ENCODE results near the gene CAPG. TPM values are rescaled to one million over a fixed set of nuclear protein-coding genes. Genes with fewer than 3 reads are reported as not detected.

The CAPG gene
- total and polyA plus RNA-seq, 2 of the 4 experiments (the other 2 are of a cell fraction): 79.9 to 98.3 TPM

DNA sequence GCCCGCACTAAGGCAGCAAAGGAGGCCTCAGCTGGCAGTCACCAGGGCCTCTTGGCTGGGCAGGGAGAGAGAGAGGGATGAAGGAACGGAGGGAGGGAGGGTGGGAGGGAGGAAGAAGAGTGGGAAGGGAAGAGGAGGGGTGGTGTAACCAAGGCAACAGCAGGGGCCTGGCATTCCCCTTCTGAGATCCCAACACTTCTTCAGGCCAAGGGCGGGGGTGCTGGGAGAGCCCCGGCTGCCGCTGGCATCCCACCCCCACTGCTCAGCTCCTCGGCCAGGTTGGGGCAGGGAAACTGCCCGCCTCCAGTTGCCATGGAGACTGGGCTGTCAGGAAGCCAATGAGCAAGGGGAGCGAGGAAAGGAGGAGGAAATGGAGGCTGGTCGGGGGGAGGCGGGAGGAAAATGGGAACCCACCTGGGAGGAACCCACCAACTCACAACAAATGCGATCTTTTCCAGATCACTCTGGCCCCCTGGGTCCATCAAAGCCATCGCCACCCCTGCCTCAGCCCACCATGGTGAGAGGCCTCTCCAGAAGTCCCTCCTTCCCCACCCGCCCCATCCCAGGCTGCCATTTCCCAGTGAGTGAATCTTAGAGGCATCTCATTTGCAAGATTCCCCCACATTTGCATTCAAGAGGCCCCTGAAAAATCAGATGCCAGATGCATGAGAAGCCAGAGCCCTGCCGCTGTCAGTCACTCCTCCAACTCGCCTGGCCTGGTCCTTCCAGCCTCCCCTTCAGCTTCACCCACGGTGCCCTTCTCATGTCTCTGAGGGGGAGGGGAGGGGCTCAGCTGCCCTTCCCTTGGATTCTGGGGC is 20.8 kb upstream of the CAPG start:
- Histone ChIP-seq H3K4ac (ENCODE audit: low read depth, low read length) (peak overlapping the region; percentile 2; the same call in 1 of the 2 replicates), H3K9ac (ENCODE audit: low read depth, low read length) (no peak overlapping the region), H3K14ac (replicated peaks; ENCODE audit: low read depth, low read length) (no peak overlapping the region), H3K27ac (ENCODE audit: insufficient read depth, low read length) (no peak overlapping the region), H3K4me3 (ENCODE audit: insufficient read depth, low read depth, low read length) (no peak overlapping the region), H2AK5ac (ENCODE audit: low read depth, low read length) (peak overlapping the region; percentile 74), H3K27me3 (ENCODE audit: control insufficient read depth, insufficient read depth, low read length) (no peaks in the 10 kb centered on the region), H3K4me1 (ENCODE audit: control insufficient read depth, insufficient read depth, low read length) (peaks cover 16% of the 10 kb centered on the region), H2BK15ac (ENCODE audit: low read depth, low read length) (peak overlapping the region; percentile 60; the same call in 1 of the 3 replicates), H4K20me1 (ENCODE audit: insufficient read depth, low read length) (no peaks in the 10 kb centered on the region), H2BK5ac (ENCODE audit: low read depth, low read length, poor library complexity, severe bottlenecking) (no peak overlapping the region), H3K79me1 (ENCODE audit: low read depth in 1 of 2, low read length in 2 of 2) (no peaks in the 10 kb centered on the region), H4K5ac (ENCODE audit: low read depth, low read length) (no peak overlapping the region; the same call in 1 of the 2 replicates), H2AK9ac (replicated peaks; ENCODE audit: low read depth, low read length, poor library complexity) (no peak overlapping the region), H4K8ac (ENCODE audit: low read depth in 2 of 2, low read length in 2 of 2) (peak overlapping the region in 1 of 2 experiments; percentile 29; a peak in 1 of 4 replicates), H4K91ac (ENCODE audit: insufficient read depth, low read depth, low read length) (peak overlapping the region; percentile 23; the same call in 1 of the 2 replicates), H3K9me3 (ENCODE audit: control insufficient read depth, insufficient read depth, low read length) (no peaks in the 10 kb centered on the region), H2BK120ac (ENCODE audit: low read depth, low read length) (peak overlapping the region; percentile 3; the same call in 1 of the 2 replicates), H3K4me2 (ENCODE audit: low read depth, low read length) (no peak overlapping the region), H2BK20ac (ENCODE audit: low read depth, low read length) (no peak overlapping the region), H3K56ac (ENCODE audit: extremely low read depth, insufficient read depth, low read length) (no peak overlapping the region), H3K9me1 (ENCODE audit: insufficient read depth, low read length) (peaks cover under 1% of the 10 kb centered on the region; the same call in 1 of the 2 replicates), H2AFZ (replicated peaks; ENCODE audit: low read length, poor library complexity) (peak overlapping the region; percentile 34), H3K23ac (ENCODE audit: low read depth, low read length) (no peak overlapping the region), H3K18ac (ENCODE audit: low read depth, low read length) (no peak overlapping the region; the same call in 1 of the 2 replicates), H3K36me3 (ENCODE audit: control insufficient read depth, insufficient read depth, low read length) (no peaks in the 10 kb centered on the region)
- TF ChIP-seq FOS (IDR thresholded peaks at IDR 0.05; ENCODE audit: low read depth, low read length) (no peak), CEBPB (IDR thresholded peaks at IDR 0.05; ENCODE audit: low read depth, low read length) (no peak), RAD21 (IDR thresholded peaks at IDR 0.05; ENCODE audit: low read length) (no peak), NFE2L2 (IDR thresholded peaks at IDR 0.05; ENCODE audit: low read depth, low read length) (no peak), RCOR1 (IDR thresholded peaks at IDR 0.05; ENCODE audit: insufficient replicate concordance, low read length) (no peak), MAFK (IDR thresholded peaks at IDR 0.05; ENCODE audit: low read depth, low read length) (no peak)
- TF ChIP-seq, protein P1, sequence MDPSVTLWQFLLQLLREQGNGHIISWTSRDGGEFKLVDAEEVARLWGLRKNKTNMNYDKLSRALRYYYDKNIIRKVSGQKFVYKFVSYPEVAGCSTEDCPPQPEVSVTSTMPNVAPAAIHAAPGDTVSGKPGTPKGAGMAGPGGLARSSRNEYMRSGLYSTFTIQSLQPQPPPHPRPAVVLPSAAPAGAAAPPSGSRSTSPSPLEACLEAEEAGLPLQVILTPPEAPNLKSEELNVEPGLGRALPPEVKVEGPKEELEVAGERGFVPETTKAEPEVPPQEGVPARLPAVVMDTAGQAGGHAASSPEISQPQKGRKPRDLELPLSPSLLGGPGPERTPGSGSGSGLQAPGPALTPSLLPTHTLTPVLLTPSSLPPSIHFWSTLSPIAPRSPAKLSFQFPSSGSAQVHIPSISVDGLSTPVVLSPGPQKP (IDR thresholded peaks at IDR 0.05; ENCODE audit: borderline replicate concordance, low read depth, low read length): no peak
- ChIA-PET CTCF (no interaction called here), POLR2A (ENCODE audit: unreplicated experiment) (no interaction called here)
- WGBS, 2 experiments (ENCODE audit: extremely low coverage in 2 of 2, insufficient read length in 1 of 2): 52% methylated on average over 2 of the region's 16 CpGs; no CpG with 5 or more reads in 1 of the 2 experiments
- dilution Hi-C loops (cut with HindIII; ENCODE audit: low sequenced_read_pairs, unreplicated experiment) (no loop called here), intact Hi-C loops (cut with micrococcal nuclease) (no loop called here), in situ Hi-C loops (cut with MboI; ENCODE audit: low sequenced_read_pairs) (no loop called here)
- BruUV-seq (replicated peaks): no TSS peak
- ATAC-seq (ENCODE audit: low read depth): no peak
- DNase-seq: no peak

Data from IMR-90 (cell line).